Prostate gland (tissue), 2 donors: ENCODE measurements around the gene AGPS.
"Not testable (repeated sequence)": the region's sequence is repeated elsewhere in the genome, so short reads cannot be mapped to it uniquely, and the experiment has no call there.

ENCODE experiments used
- POLR2A ChIP-seq: fragments of 450-650 bp; IDR thresholded peaks from one replicate; pipeline ENCODE4 v1.6.1; 2016; ENCODE audit warnings: antibody characterized with exemption, mild to moderate bottlenecking
- TF ChIP-seq, protein P1 (sequence below), 4 experiments: fragments of 200-600 bp in 2 of 4; fragments of 450-650 bp in 2 of 4; sonication (generic) in 2 of 4; IDR thresholded peaks; 1 replicate in 3 of 4; 2 replicates in 1 of 4; pipeline ENCODE4 v1.5.1; 2016 to 2019; ENCODE audit warnings: antibody characterized with exemption in 4 of 4, mild to moderate bottlenecking in 2 of 4, moderate library complexity in 2 of 4

DNA sequence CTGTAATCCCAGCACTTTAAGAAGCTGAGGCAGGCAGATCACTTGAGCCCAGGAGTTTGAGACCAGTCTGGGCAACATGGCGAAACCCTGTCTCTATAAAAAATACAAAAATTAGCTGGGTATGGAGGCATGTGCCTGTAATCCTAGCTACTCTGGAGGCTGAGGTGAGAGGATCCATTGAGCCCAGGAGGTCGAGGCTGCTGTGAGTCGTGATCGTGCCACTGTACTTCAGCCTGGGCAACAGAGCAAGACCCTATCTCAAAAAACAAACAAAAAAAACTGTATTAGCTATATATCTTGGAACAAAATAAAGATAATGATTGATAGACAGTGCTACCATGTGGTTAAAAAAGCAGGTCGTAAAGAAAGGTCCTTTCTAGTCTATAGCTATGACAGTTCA lies 93.1 kb downstream of the AGPS start:
- TF ChIP-seq POLR2A: not testable (repeated sequence)
- TF ChIP-seq, protein P1, sequence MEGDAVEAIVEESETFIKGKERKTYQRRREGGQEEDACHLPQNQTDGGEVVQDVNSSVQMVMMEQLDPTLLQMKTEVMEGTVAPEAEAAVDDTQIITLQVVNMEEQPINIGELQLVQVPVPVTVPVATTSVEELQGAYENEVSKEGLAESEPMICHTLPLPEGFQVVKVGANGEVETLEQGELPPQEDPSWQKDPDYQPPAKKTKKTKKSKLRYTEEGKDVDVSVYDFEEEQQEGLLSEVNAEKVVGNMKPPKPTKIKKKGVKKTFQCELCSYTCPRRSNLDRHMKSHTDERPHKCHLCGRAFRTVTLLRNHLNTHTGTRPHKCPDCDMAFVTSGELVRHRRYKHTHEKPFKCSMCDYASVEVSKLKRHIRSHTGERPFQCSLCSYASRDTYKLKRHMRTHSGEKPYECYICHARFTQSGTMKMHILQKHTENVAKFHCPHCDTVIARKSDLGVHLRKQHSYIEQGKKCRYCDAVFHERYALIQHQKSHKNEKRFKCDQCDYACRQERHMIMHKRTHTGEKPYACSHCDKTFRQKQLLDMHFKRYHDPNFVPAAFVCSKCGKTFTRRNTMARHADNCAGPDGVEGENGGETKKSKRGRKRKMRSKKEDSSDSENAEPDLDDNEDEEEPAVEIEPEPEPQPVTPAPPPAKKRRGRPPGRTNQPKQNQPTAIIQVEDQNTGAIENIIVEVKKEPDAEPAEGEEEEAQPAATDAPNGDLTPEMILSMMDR (IDR thresholded peaks at IDR 0.05): not testable (repeated sequence)
